Measurements from ENCODE around the gene COX8C. TPM values are rescaled to one million over a fixed set of nuclear protein-coding genes. Genes with fewer than 3 reads are reported as not detected.
A peak's percentile ranks its signal among the peaks of the same experiment; 100 is the strongest.

COX8C gene
- total and polyA plus RNA-seq, 10 of the 15 experiments (the other 5 are each of a cell fraction or from before 2014, with no cell fraction given): 0.15 to 0.20 TPM; not detected in 8

DNA sequence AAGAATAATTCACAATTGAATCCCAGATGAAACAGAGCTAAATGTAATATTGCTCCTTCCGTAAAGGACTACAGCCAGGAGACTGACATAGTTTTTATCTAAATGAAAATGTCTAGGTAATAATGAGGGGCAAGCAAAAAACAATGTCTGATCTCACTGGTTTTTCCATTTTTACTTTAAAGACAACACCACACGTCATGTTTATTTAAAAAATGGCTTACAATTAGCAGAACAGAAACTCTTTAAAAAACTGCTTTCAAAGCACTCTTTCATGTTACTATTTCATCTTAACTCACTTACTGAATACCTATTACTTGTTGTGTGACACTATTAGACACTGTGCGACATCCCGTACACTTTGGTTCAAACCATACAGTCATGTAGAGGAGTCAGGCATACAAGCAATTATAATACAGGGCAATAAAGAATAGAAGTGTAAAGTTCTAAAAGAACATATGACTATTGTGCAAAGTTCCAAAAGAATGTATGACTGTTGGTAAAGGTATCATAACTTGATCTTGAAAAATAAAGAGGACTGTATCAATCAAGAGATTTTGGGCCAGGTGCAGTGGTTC, 23.3 kb upstream of the COX8C start:
- Histone ChIP-seq H3K79me2 (ENCODE audit: control insufficient read depth, insufficient read depth, low read length) (peaks cover 92% of the 10 kb centered on the region), H4K20me1 (ENCODE audit: control insufficient read depth, insufficient read depth) (no peaks in the 10 kb centered on the region), H3K27ac (ENCODE audit: control insufficient read depth, insufficient read depth) (peak overlapping the region; percentile 12; the same call in 1 of the 2 replicates), H3K9me3 (replicated peaks; ENCODE audit: control insufficient read depth, insufficient read depth, low read length) (no peaks in the 10 kb centered on the region; the same call in 2 of the 3 replicates), H3K4me3 (no peak overlapping the region), H3K36me3 (ENCODE audit: control insufficient read depth in 2 of 2, insufficient read depth in 2 of 2, low read length in 1 of 2) (peaks cover 0 to 3% of the 10 kb centered on the region in 2 experiments; a peak in 2 of 4 replicates), H3K9ac (ENCODE audit: control insufficient read depth, insufficient read depth, low read length) (no peak overlapping the region), H3K4me2 (ENCODE audit: control insufficient read depth, insufficient read depth) (no peak overlapping the region), H3K27me3 (replicated peaks in 1 of 2; ENCODE audit: control insufficient read depth in 2 of 2, insufficient read depth in 2 of 2, low read length in 1 of 2) (no peaks in the 10 kb centered on the region), H3K4me1 (ENCODE audit: control insufficient read depth, insufficient read depth, low read length) (peaks cover 24% of the 10 kb centered on the region), H2AFZ (ENCODE audit: control insufficient read depth, low read depth, low read length) (no peak overlapping the region)
- in situ Hi-C loops (cut with MboI) (no loop called here), intact Hi-C loops (cut with micrococcal nuclease; ENCODE audit: unreplicated experiment) (no loop called here)
- CTCF ChIA-PET: interaction anchor here (0.9 kb wide), 1 partner anchor 57 kb away, joined by 3 read pairs; no protein-coding TSS in a partner anchor
- no TSS peak for BruUV-seq (replicated peaks)
- TF ChIP-seq CREB1 (IDR thresholded peaks at IDR 0.05; ENCODE audit: low read depth) (peak; percentile 70; the same call in 1 of the 2 replicates), ZNF384 (IDR thresholded peaks at IDR 0.05; ENCODE audit: borderline replicate concordance, low read depth, low read length) (peak; percentile 11; the same call in 1 of the 2 replicates), SPI1 (IDR thresholded peaks at IDR 0.05; ENCODE audit: borderline replicate concordance, insufficient read depth, low read depth, low read length) (peak; percentile 47; the same call in 1 of the 2 replicates), CHD4 (IDR thresholded peaks at IDR 0.05) (no peak), ATF7 (IDR thresholded peaks at IDR 0.05; ENCODE audit: low read depth) (peak; percentile 70), IRF4 (IDR thresholded peaks at IDR 0.05; ENCODE audit: low read depth, low read length) (no peak), SMARCA5 (IDR thresholded peaks at IDR 0.05) (no peak), CREM (IDR thresholded peaks at IDR 0.05; ENCODE audit: low read depth) (0 out of 2 replicates have a peak, but pooled peaks have one; percentile 12), NFIC (IDR thresholded peaks at IDR 0.05; ENCODE audit: low read depth, low read length) (peak; percentile 27; the same call in 1 of the 2 replicates)
- TF ChIP-seq, protein P1, sequence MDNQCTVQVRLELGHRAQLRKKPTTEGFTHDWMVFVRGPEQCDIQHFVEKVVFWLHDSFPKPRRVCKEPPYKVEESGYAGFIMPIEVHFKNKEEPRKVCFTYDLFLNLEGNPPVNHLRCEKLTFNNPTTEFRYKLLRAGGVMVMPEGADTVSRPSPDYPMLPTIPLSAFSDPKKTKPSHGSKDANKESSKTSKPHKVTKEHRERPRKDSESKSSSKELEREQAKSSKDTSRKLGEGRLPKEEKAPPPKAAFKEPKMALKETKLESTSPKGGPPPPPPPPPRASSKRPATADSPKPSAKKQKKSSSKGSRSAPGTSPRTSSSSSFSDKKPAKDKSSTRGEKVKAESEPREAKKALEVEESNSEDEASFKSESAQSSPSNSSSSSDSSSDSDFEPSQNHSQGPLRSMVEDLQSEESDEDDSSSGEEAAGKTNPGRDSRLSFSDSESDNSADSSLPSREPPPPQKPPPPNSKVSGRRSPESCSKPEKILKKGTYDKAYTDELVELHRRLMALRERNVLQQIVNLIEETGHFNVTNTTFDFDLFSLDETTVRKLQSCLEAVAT (IDR thresholded peaks at IDR 0.05): peak; percentile 78
- TF ChIP-seq, protein P2, sequence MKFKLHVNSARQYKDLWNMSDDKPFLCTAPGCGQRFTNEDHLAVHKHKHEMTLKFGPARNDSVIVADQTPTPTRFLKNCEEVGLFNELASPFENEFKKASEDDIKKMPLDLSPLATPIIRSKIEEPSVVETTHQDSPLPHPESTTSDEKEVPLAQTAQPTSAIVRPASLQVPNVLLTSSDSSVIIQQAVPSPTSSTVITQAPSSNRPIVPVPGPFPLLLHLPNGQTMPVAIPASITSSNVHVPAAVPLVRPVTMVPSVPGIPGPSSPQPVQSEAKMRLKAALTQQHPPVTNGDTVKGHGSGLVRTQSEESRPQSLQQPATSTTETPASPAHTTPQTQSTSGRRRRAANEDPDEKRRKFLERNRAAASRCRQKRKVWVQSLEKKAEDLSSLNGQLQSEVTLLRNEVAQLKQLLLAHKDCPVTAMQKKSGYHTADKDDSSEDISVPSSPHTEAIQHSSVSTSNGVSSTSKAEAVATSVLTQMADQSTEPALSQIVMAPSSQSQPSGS (IDR thresholded peaks at IDR 0.05; ENCODE audit: low read length): peak; percentile 58; the same call in 1 of the 2 replicates
- TF ChIP-seq, protein P3, sequence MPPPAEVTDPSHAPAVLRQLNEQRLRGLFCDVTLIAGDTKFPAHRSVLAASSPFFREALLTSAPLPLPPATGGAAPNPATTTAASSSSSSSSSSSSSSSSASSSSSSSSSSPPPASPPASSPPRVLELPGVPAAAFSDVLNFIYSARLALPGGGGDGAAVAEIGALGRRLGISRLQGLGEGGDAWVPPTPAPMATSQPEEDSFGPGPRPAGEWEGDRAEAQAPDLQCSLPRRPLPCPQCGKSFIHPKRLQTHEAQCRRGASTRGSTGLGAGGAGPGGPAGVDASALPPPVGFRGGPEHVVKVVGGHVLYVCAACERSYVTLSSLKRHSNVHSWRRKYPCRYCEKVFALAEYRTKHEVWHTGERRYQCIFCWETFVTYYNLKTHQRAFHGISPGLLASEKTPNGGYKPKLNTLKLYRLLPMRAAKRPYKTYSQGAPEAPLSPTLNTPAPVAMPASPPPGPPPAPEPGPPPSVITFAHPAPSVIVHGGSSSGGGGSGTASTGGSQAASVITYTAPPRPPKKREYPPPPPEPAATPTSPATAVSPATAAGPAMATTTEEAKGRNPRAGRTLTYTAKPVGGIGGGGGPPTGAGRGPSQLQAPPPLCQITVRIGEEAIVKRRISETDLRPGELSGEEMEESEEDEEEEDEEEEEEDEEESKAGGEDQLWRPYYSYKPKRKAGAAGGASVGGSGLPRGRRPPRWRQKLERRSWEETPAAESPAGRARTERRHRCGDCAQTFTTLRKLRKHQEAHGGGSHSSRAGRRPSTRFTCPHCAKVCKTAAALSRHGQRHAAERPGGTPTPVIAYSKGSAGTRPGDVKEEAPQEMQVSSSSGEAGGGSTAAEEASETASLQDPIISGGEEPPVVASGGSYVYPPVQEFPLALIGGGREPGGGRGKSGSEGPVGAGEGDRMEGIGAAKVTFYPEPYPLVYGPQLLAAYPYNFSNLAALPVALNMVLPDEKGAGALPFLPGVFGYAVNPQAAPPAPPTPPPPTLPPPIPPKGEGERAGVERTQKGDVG (CRISPR knock-in tag; IDR thresholded peaks at IDR 0.05): no peak
- FAIRE-seq (no peak), DNase-seq (ENCODE audit: low read depth, low spot score) (no peak), ATAC-seq (peak; percentile 36)
- 78% methylated on average over 4 of the region's 4 CpGs for WGBS (ENCODE audit: insufficient coverage, insufficient replicate concordance, low lambda C conversion rate, missing lambda C conversion rate)
- RAD21 ChIA-PET (ENCODE audit: unreplicated experiment): no interaction called here
- SMC1A ChIA-PET (ENCODE audit: uncharacterized antibody, unreplicated experiment): interaction anchor here (0.8 to 7.4 kb wide), 5 partner anchors 7 to 41 kb away, joined by 3 to 41 read pairs (median 3); no protein-coding TSS in a partner anchor
- POLR2A ChIA-PET: interaction anchor here (0.6 to 1.2 kb wide), 2 partner anchors 104 to 117 kb away, joined by 3 to 5 read pairs; partner anchors contain the start of genes GON7 and UBR7

Data from GM12878 (cell line).